Limb (tissue), 2 donors: ENCODE results near the gene GALNT15.
A peak's percentile ranks its signal among the peaks of the same experiment; 100 is the strongest.

Experiments used
- DNase-seq, 2 donors: peaks; one replicate each; pipeline ENCODE4 v3.0.0-alpha.2; 2016; ENCODE audit errors: extremely low spot score in 2 of 2

GALNT15 gene

GRCh38 chr3:16251316-16252085, 77.0 kb downstream of the GALNT15 start:
- no peak for DNase-seq

DNA sequence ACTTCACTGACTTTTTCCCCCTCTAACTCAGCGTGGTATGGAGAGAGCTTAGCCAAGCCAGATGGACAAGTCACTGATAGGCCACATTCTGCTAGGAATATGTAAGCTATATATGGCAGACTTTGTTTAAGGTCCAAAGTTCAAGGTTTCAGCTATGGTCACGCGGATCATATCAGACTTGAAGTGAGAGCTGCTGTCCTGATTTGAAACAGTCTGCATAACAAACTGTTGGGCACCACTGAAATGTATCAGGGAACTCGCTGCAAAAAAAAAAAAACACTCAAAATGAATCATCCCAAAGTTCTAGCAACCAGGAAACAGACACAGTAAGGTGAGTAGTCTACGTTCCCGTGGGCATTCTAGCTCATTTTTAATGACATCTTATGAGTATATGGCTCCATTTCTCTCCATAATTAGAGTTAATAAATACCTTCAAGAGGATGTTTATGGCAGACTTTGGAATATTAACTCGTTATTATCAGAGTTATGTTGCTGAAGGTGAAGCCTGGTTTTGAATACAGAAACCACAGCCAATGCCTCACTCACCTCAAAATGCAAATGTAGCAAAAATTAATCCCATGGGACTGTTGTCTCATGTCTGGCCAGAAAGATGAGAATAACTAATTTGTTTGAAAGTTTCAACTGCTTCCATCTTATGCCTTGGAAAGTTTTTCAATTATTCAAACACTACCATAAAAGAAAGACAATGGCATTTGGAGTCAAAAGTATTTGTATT, 77.9 kb downstream of the GALNT15 start:
- DNase-seq, result no peak

DNA sequence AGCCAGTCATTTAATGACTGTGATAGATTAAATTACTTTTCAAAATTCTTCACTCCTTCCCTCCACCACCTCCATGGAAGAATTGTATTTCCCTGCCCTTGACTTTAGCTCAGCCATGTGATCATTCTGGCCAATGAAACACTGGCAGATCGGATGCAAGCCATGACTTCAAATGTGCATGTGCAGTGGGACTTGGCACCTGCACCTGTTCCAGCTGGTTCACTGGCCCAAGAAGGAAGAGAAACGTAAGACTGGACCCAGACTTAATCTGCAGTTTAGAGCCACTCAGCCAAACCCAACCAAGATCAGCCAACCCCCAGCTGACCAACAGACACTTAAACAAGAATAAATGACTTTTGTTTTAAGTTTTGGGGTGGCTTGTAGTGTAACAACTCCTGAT, 78.5 kb downstream of the GALNT15 start:
- DNase-seq, result no peak

DNA sequence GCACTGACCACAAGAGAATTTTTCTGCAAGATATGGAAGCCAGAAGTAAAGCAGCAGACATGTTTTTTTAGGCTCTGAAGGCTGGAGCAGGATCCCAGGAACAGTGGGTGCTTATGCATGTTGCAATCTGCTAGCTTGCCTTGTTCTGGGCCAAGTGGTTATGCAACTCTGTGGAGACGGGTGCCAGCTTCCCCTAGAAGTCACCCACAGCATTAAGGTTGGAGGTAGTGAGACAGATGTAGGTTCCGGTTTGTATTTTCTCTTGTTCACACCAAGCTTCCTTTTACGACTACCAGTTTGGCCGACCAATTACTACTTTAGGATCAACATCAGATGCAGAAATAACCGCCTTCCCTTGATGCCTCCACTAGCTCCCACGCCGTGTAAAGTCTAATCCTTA, 79.1 kb downstream of the GALNT15 start:
- no peak for DNase-seq

DNA sequence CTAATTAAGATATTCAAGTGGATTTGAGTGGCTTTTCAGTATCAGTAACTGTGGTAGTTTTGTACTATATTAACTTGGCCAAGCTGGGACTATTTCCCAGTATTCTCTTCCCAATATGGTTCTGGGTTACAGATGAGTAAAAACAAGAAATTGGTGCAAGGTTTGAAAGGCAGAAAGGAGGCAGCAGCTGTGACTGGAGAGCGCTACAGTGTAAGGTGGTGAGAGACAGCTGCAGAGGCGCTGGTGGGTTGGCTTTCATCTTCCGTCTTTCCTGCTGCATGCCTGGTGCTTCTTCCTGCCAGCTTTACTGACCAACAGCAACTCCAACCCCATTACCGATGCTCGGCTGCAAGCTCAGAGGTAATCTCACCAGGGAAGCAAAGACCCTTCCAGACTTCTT, 80.4 kb downstream of the GALNT15 start:
- no peak for DNase-seq

DNA sequence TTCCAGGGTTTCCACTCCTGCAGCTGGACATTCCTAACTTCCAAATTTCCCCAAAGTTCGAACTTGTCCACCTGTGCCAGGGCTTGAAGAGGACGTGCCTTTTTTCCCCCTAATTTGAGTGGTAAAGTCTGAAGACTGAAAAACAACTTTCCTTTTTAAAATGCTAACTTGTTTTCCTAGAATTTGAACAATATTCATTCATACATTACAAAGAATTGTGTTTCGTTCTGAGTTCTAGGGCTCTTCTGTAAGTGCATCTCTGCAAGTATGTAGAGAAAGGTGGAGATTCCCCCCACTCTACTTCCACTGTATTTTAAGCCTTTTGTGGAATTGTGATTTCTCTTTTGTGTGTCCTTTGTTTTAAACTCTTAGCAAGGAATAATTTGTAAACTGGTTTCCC, 80.8 kb downstream of the GALNT15 start:
- no peak for DNase-seq

DNA sequence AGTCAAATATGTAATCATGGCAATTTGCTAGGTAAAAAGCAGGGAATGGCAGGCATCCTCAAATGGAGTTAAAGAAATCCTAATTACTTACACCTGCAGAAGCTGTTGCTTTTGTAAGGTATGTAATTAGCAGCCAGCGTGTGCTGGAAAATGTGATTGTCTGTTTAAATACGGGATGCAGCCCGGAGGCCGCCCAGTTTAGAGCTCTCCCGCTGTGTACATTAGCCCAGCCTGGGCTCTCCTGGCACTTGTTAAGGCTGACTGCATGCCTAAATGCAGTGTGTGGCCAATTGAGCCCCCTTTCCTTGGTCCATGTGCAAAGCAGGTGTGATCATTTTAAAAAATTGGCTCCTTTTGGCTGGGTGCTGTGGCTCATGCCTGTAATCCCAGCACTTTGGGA, 81.2 kb downstream of the GALNT15 start:
- DNase-seq, result no peak

DNA sequence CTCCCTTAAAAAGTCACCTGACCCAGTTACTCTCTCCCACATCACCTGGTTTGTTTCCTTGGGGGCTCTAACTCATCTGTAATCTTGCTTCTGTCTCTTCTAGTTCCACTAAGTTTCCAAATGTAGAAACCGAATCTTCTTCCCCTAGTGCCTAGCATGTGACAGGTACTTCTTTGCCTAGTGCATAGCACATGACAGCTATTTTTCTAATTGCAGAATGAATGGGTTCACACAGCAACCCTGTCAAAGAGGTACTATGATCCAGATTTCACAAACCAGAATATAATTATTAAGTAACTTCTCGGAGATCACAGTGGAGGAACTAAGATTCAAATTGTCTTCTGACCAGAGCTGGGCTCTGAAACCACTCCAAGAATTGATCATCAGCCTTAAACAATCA, 82.8 kb downstream of the GALNT15 start:
- DNase-seq, result no peak

GRCh38 chr3:16258177-16258576, 83.7 kb downstream of the GALNT15 start:
- DNase-seq, result no peak

GRCh38 chr3:16258866-16259265, 84.4 kb downstream of the GALNT15 start:
- no peak for DNase-seq

DNA sequence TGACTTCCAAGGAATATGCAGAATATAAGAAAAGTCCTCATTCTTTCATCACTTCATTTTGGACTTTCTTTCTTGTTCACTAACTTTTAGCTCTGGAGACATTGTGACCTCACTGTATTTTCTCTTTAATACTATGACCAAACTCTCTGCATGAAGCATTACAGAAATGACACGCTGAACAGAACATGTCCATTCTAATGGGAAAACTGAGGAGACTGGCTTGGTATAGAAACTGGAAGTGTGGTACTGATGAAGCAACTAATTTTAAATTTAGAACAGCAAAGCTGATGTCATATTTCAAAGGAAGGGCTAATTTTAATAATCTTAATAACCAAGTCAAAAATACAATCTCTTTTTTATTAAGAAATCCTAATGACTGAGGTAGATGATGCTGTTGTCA, 85.6 kb downstream of the GALNT15 start:
- no peak for DNase-seq

GRCh38 chr3:16262174-16262573, 87.7 kb downstream of the GALNT15 start:
- DNase-seq, result no peak

DNA sequence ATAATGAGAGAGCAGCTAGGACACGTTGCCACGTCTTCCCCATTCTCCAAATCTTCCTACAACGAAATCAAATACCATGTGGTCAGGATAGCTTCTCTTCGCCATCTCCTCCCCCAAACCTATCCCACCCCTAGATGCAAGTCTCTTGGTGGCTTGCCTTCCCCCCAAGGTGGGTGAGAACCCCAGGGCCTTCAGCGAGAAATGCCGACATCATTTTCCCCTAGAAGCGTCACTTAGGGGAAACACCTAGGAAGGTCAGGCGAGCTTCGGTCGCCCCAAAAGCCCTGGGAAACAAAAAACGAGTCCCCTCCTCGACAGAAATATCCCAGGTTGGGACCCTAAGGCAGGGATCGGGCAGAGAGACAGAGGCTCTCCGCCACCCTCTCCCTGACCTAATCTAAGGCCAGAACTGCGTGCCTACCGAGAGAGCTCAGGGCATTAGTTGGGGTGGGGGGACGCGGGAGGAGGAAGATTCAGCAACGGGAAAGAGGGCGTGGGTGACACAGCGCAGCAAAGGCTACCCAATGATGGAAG, 89.8 kb downstream of the GALNT15 start:
- DNase-seq, result no peak

DNA sequence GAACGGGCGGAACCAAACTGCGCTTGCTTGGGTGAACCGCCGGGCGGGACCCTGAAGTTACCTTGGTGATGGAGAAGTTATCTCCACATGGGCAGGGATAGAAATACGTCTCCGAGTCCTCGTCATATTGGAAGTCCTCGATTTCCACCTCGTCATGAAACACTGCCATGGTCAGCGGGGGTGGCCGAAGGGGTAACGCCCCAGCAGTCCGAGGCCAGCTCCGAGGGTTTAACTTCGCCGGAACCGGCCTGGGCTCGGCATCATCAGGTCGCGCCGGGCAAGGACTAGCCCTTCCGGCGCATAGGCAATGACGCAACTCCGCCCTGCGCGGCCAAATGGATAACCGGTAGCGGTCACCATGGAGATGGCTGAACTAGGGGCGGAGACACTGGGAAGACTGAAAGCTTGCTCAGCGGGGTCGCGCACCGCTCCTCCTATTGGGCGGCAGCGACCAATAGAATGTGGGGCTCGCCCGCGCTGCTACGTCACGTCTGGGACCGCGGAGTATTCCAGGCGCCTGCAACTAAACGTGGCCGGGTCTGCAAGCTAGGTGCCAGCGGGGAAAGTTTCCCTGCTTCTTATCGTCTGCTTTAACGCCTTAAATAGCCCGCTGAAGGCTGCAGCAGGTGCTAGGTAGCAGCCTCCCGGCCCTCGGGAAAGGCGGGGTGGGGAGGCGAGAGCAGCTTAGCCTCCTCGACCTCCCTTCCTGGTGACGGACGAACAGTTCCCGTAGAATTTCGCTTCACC, 90.4 kb downstream of the GALNT15 start, which contains the start of the genes DPH3 and OXNAD1:
Gene DPH3, minus strand, starts transcription at position 236 of the 747 bp plus-strand sequence. Its CDS starts 67 bp downstream, at position 169.
Gene OXNAD1, plus strand, starts transcription at position 505 of the 747 bp plus-strand sequence. CDS start 5,741 bp downstream, outside the sequence.
- DNase-seq, result peak; percentile 99 to 100

DNA sequence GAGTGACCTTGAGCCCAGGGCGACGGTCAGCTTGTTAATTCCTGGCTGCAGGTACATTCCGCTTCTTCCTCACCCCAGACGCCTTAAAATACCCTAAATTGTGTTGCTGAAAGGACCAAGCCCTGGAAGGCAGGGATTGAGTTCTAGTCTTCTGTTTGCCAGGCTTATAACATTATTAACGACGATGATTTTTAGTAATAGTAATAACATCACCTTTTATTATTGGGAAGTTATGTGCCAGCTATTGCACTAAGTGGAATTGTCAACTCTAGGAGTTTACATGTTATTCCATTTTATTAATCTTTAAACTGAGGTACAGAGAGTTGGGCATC, 90.9 kb downstream of the GALNT15 start:
- DNase-seq, result no peak

DNA sequence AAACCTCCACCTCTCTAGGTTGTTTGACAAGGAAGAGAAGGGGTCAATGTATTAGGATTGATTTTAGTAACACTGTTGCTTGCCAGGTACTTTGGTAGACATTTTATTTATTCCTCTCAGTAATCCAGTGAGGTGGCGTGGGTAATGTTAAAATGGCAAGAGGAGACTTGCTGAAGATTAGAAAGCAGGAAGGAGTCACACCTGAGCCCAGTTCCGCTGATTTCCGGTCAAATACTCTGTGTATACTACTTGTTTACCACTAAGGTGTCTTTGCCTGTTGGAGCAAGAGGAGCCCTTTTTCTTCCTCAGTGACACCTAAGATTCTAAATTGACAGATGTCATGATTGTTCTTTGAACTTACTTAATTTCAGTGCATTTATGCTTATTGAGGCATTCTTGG, 92.2 kb downstream of the GALNT15 start:
- DNase-seq, result no peak

- DNase-seq, result no peak
Observed at GRCh38 chr3:16270855-16271254, 96.4 kb downstream of the GALNT15 start.

DNA sequence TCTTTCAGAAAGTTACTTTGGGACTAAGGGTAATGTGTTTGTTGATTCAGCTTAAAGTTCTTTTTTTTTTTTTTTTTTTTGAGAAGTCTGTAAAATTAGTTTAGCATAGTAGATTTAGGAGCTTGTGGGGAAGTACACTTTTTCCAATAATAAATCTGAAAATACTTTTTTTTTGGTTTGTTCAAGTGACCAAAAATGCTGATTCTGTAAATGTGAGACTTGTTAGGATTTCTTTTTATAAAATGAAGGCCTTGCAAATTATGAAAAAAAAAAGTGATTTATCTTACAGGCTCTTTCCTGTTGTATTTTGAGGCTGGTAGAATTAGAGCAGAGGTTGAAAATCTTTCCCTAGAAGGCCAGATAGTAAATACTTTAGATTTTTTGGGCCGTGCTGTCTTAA, 98.1 kb downstream of the GALNT15 start:
- DNase-seq, result no peak

DNA sequence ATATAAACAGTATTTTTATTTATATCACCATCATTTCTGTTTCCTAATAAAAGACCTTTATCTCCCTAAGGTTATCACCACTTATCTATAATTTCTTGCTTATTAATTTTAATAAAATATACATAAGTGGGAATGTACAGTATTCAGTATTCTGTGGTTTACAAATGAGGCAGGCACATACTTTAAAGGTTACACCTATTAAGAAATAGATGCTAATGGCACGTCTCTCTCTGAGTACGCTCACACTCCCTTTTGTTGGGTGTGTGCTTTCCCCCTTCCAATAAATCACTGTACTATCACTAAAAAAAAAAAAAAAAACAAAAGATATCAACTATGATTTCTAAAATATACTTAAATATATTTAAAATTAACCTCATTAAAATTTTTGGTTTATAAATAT, 99.4 kb downstream of the GALNT15 start:
- DNase-seq, result no peak

DNA sequence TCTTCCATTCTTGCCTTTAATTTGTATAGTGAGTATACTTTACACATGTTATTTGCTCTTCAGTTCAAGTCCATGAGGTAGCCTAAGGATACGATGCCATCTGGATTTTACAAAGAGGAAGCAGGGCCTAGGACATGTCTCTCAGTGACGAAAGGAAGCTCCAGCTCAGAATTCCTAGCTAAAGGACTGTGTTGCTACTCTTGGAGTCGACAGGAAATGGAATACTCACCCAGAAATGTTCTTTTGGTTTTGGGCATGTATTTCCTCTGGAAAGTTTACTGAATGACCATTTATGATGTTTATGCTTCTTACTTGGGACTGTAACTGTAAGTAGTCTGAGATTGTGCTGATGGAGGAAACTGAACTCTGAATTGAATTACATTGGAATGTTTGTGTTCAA, 103.0 kb downstream of the GALNT15 start:
- DNase-seq, result no peak

DNA sequence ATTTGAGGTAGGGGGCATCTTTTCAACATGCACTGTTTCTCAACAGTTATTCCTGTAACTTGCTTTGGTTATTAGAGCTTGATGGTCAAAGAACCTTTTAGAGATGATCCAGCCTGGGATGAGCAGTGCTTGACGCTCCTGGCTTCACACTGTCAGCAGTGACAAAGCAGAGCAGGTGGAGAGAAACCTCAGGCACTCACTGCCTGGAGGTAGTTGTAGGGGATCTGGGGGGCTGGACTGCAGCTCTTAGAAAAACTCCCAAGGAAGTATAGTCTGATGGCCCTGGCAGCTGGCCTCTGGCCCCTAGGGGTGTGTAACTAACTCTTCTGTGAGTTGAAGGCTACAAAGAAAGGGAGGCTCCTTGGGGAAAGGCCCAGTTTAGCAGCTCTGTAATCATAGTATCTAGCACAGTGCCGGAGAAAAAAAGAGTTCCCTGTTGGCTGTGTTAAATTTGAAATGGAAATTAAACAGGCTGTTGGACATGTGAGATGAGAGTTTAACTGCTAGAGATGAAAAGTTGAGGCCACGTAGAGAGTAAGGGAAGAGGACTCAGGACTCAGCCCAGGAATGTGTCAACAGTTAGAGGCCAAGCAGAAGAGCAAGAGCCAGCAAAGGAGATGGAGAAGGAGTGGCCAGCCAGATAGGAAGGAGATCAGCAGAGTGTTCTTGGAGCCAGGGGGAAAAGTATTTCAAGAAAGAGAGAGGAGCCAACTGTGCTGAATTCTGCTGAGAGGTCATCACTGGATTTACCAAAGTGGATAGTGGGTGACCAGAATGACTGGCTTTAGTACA, 104.7 kb downstream of the GALNT15 start:
- DNase-seq, result no peak
